Activated CD8-positive, alpha-beta memory T cell treated with anti-CD3 and anti-CD28 coated beads, Interleukin-2, amount 50 U/mL, for 24 hours (primary cell): ENCODE results near the gene GUCY2F.

ENCODE experiments used
- DNase-seq: peaks from one replicate; pipeline ENCODE4 v3.0.0-alpha.2; 2020; ENCODE audit errors: extremely low read depth

GUCY2F gene

GRCh38 chrX:109393859-109394258 is 88.0 kb downstream of the GUCY2F start:
- DNase-seq, result no peak

- DNase-seq, result no peak
These were observed 89.0 kb downstream of the GUCY2F start for GRCh38 chrX:109392895-109393294.

- no peak for DNase-seq
These were observed 91.3 kb downstream of the GUCY2F start for GRCh38 chrX:109390556-109390955.

- no peak for DNase-seq
These were observed 92.0 kb downstream of the GUCY2F start for GRCh38 chrX:109389917-109390316.

- DNase-seq, result no peak
These were observed 97.2 kb downstream of the GUCY2F start for GRCh38 chrX:109384699-109385098.

- DNase-seq, result no peak
These were observed 99.6 kb downstream of the GUCY2F start for GRCh38 chrX:109382332-109382731.

GRCh38 chrX:109378281-109378680 is 103.6 kb downstream of the GUCY2F start:
- no peak for DNase-seq

- no peak for DNase-seq
These were observed 107.5 kb downstream of the GUCY2F start for GRCh38 chrX:109374262-109374960.

GRCh38 chrX:109373468-109373867 is 108.4 kb downstream of the GUCY2F start:
- no peak for DNase-seq

GRCh38 chrX:109372716-109373115 is 109.2 kb downstream of the GUCY2F start:
- no peak for DNase-seq

GRCh38 chrX:109372291-109372690 is 109.6 kb downstream of the GUCY2F start:
- DNase-seq, result no peak

- DNase-seq, result no peak
These were observed 119.8 kb downstream of the GUCY2F start for GRCh38 chrX:109362101-109362500.

GRCh38 chrX:109360301-109360700 is 121.6 kb downstream of the GUCY2F start:
- DNase-seq, result no peak

- no peak for DNase-seq
These were observed 124.2 kb downstream of the GUCY2F start for GRCh38 chrX:109357706-109358105.

GRCh38 chrX:109356684-109357083 is 125.2 kb downstream of the GUCY2F start:
- DNase-seq, result no peak

GRCh38 chrX:109352066-109352588 is 129.8 kb downstream of the GUCY2F start:
- no peak for DNase-seq

- no peak for DNase-seq
These were observed 130.3 kb downstream of the GUCY2F start for GRCh38 chrX:109351557-109351956.

- DNase-seq, result no peak
These were observed 131.3 kb downstream of the GUCY2F start for GRCh38 chrX:109350551-109350950.

GRCh38 chrX:109350051-109350450 is 131.8 kb downstream of the GUCY2F start:
- DNase-seq, result no peak

GRCh38 chrX:109347632-109348031 is 134.3 kb downstream of the GUCY2F start:
- no peak for DNase-seq

GRCh38 chrX:109346491-109346890 is 135.4 kb downstream of the GUCY2F start:
- no peak for DNase-seq

GRCh38 chrX:109345856-109346255 is 136.0 kb downstream of the GUCY2F start:
- DNase-seq, result no peak

- no peak for DNase-seq
These were observed 137.2 kb downstream of the GUCY2F start for GRCh38 chrX:109344678-109345077.

GRCh38 chrX:109344101-109344500 is 137.8 kb downstream of the GUCY2F start:
- no peak for DNase-seq
